Measurements from ENCODE around the gene POLK.
"Not testable (repeated sequence)": the region's sequence is repeated elsewhere in the genome, so short reads cannot be mapped to it uniquely, and the experiment has no call there.

Gene POLK

GRCh38 chr5:75510836-75511434 lies 756 bp upstream of the POLK start:
- peak; percentile 18 for DNase-seq (ENCODE audit: low spot score)

- DNase-seq (ENCODE audit: low spot score), result no peak
Measured at GRCh38 chr5:75512383-75513074, 838 bp downstream of the POLK start.

GRCh38 chr5:75513841-75514240 lies 2.1 kb downstream of the POLK start:
- DNase-seq (ENCODE audit: low spot score), result no peak

GRCh38 chr5:75514323-75514722 lies 2.6 kb downstream of the POLK start:
- DNase-seq (ENCODE audit: low spot score), result no peak

GRCh38 chr5:75519761-75520160 lies 8.1 kb downstream of the POLK start:
- no peak for DNase-seq (ENCODE audit: low spot score)

- DNase-seq (ENCODE audit: low spot score), result no peak
Measured at GRCh38 chr5:75521195-75521594, 9.5 kb downstream of the POLK start.

GRCh38 chr5:75522025-75522424 lies 10.3 kb downstream of the POLK start:
- no peak for DNase-seq (ENCODE audit: low spot score)

- DNase-seq (ENCODE audit: low spot score), result no peak
Measured at GRCh38 chr5:75522542-75522941, 10.9 kb downstream of the POLK start.

- DNase-seq (ENCODE audit: low spot score), result no peak
Measured at GRCh38 chr5:75523275-75523674, 11.6 kb downstream of the POLK start.

GRCh38 chr5:75524071-75524470 lies 12.4 kb downstream of the POLK start:
- DNase-seq (ENCODE audit: low spot score), result no peak

GRCh38 chr5:75524591-75524990 lies 12.9 kb downstream of the POLK start:
- no peak for DNase-seq (ENCODE audit: low spot score)

- DNase-seq (ENCODE audit: low spot score), result no peak
Measured at GRCh38 chr5:75525344-75525743, 13.7 kb downstream of the POLK start.

DNA sequence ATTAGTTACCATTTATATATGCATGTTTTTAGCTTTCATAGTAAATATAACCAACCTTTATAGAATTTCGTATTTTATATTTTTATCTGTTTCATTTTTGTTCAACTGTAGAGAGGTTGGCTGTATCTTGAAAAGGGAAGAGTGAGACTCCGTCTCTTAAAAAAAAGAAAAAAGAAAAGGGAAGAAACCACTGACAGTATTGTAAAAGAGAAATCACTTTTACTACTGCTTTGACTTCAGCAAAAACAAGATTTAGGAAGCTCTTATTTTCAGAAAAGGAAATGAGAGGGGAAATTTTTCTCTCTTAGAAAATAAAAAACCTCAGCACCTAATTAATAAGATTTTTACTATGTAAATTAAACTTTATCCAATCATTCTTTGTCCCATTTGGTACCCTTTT lies 14.4 kb downstream of the POLK start:
- DNase-seq (ENCODE audit: low spot score), result no peak

- DNase-seq (ENCODE audit: low spot score), result no peak
Measured at GRCh38 chr5:75529185-75529584, 17.5 kb downstream of the POLK start.

GRCh38 chr5:75532190-75532589 lies 20.5 kb downstream of the POLK start:
- DNase-seq (ENCODE audit: low spot score), result no peak

DNA sequence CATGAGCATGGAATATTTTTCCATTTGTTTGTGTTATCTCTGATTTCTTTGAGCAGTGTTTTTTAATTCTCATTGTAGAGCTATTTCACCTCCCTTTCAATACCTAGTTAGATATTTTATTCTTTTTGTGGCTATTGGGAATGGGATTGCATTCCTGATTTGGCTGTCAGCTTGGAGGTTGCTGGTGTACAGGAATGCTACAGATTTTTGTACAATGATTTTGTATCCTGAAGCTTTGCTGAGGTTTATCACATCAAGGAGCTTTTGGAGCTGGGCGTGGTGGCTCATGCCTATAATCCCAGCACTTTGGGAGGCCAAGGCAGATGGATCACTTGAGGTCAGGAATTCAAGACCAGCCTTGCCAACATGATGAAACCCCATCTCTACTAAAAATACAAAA lies 22.0 kb downstream of the POLK start:
- not testable (repeated sequence) for DNase-seq (ENCODE audit: low spot score)

DNA sequence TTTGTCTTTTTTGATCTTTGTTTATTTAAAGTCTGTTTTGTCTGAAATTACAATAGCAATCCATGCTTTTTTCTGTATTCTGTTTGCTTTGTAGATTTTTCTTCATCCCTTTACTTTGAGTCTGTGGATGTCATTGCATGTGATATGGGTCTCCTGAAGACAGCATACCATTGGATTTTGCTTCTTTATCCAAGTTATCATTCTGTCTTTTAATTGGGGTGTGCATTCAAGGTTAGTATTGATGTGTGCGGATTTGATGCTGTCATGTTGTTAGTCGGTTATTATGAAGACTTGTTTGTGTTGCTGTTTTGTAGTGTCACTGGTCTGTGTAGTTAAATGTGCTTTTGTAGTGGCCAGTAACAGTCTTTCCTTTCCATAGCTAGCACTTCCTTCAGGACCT lies 23.0 kb downstream of the POLK start:
- no peak for DNase-seq (ENCODE audit: low spot score)

DNA sequence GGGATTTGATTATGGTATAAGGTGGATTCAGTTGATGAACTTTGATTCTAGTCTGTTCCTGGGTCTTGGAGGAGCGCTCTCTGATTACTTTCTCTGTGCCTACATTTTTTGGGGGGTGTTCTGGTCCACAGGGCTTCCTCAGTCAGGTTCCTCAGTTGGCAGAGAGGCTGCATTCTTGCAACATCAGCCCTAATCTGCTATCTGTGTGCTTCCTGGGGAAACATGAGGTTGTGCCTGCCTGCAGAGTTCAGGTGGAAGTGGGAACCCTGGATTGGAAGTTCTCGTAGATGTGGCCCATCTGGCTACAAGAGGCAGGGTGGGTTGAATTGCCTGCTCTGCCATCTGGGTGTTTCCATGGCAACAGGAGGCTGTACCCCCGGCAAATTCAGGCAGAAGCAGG lies 24.5 kb downstream of the POLK start:
- no peak for DNase-seq (ENCODE audit: low spot score)

DNA sequence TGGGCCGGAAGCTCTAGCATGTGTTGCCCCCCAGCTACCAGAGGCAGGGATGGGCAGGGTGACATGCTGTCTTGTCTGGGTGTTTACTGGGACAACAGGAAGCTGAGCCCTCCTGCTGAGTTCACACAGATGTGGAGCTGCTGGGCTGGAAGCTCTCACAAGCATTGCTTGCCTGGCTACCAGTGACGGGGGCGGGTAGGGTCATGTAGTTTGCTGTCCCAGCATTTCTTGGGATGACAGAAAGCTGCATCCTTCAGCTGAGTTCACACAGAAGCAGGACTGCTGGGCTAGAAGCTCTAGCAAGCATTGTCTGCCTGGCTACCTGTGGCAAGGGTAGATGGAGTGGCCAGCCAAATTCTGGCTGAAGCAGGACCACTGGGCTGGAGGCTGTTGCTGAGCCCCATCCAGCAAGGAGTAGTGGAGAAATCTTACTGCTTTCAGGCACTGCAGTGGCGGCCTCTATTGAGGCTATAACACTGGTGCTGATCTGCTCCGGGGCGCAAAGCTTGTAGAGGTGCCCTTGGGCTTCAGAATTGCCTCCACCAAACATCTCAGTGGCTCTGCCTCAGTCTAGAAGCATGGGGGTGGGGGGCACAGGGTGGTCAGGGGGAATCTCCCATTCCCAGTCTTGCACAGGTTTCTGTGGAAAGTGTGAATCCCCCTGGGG lies 25.1 kb downstream of the POLK start:
- no peak for DNase-seq (ENCODE audit: low spot score)

DNA sequence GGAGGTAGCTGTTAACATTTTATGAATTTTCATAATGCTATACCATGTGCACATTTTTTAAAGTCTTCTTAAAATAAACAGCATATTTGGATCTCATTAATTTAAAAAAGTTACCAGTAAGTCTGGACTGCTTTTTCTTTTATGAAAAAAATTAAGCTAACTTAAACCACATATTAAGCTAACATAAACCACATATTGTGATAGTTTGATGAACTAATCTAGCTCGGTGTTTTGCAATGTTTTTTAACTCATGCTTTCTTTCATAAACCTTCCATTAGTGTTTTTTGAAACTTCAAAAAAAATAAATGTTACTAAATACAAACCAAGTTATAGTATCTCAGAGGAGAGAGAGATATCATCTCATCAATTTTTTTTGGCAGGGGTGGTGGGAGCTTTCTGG lies 26.5 kb downstream of the POLK start:
- DNase-seq (ENCODE audit: low spot score), result no peak

DNA sequence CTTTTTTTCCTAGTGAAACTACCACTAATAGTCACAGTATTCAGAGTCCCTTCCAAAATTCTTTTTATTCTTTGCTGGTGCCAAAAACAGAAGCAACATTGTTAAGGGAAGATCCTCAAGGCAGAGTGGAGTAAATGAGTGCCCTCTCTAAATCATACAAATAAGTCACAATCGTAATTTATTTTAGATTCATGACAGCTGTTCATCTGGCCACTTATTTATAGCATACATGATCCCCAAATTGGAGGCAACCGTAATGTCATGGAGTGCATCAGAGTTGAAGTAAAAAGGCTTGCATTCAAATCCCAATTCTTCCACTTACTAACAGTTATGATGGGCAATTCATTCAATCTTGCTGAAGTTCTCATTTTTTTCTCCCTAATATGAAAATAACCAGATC lies 33.4 kb downstream of the POLK start:
- DNase-seq (ENCODE audit: low spot score), result no peak

- no peak for DNase-seq (ENCODE audit: low spot score)
Measured at GRCh38 chr5:75546830-75547229, 35.1 kb downstream of the POLK start.

- no peak for DNase-seq (ENCODE audit: low spot score)
Measured at GRCh38 chr5:75547812-75548211, 36.1 kb downstream of the POLK start.

DNA sequence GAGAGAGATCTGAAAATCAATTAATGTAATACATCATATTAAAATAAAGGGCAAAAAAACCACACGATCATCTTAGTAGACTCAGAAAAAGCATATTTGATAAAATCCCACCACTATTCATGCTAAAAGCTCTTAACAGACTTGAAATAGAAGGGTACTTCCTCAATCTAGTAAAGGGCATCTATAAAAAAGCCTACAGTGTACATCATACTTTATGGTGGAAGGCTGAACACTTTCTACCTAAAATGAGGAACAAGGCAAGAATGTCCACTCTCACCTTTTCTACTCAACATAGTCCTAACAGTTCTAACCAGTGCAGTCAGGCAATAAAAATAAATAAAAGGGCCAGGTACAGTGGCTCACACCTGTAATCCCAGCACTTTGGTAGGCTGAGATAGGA lies 38.9 kb downstream of the POLK start:
- no peak for DNase-seq (ENCODE audit: low spot score)
